Smooth muscle cell (in vitro differentiated cells): ENCODE data around the gene ARIH2. TPM values are rescaled to one million over a fixed set of nuclear protein-coding genes. Genes with fewer than 3 reads are reported as not detected.

Source experiments
- DNase-seq: peaks from one replicate; lab custom pipeline; 2025; ENCODE audit not compliant: unreplicated experiment; lab: John Stamatoyannopoulos, UW
- H2AFZ ChIP-seq: fragments of 200-600 bp; sonication (generic); 2 replicates; pipeline ENCODE4 v1.6.0; 2016; ENCODE audit warnings: antibody characterized with exemption, low read depth, mild to moderate bottlenecking
- H3F3A ChIP-seq: fragments of 200-600 bp; sonication (generic); 2 replicates; pipeline ENCODE4 v1.6.0; 2017; ENCODE audit warnings: antibody characterized with exemption, low read depth
- H3K27ac ChIP-seq: fragments of 200-600 bp; sonication (generic); 2 replicates; pipeline ENCODE4 v1.5.1; 2016; ENCODE audit warnings: low read depth, mild to moderate bottlenecking
- H3K27me3 ChIP-seq: fragments of 200-600 bp; sonication (generic); 2 replicates; pipeline ENCODE4 v1.6.1; 2016; ENCODE audit warnings: low read depth, mild to moderate bottlenecking
- H3K36me3 ChIP-seq: fragments of 200-600 bp; sonication (generic); 2 replicates; pipeline ENCODE4 v1.5.1; 2016; ENCODE audit warnings: low read depth
- H3K4me1 ChIP-seq: fragments of 200-600 bp; sonication (generic); 2 replicates; pipeline ENCODE4 v1.5.1; 2016; ENCODE audit warnings: low read depth
- H3K4me2 ChIP-seq: fragments of 200-600 bp; sonication (generic); 2 replicates; pipeline ENCODE4 v1.6.0; 2016; ENCODE audit warnings: mild to moderate bottlenecking
- H3K4me3 ChIP-seq: fragments of 200-600 bp; sonication (generic); 2 replicates; pipeline ENCODE4 v1.5.1; 2016; ENCODE audit warnings: mild to moderate bottlenecking
- H3K79me2 ChIP-seq: fragments of 200-600 bp; sonication (generic); 2 replicates; pipeline ENCODE4 v1.6.0; 2016; ENCODE audit warnings: low read depth, mild to moderate bottlenecking
- H3K9ac ChIP-seq: fragments of 200-600 bp; sonication (generic); 2 replicates; pipeline ENCODE4 v1.6.0; 2016; ENCODE audit warnings: low read depth
- H3K9me3 ChIP-seq: fragments of 200-600 bp; sonication (generic); replicated peaks from 2 replicates; pipeline ENCODE4 v1.5.1; 2016; ENCODE audit warnings: low read depth
- H4K20me1 ChIP-seq: fragments of 200-600 bp; sonication (generic); 2 replicates; pipeline ENCODE4 v1.6.0; 2016; ENCODE audit warnings: low read depth
- CTCF ChIP-seq: fragments of 200-600 bp; sonication (generic); IDR thresholded peaks from 2 replicates; pipeline ENCODE4 v1.5.1; 2017; ENCODE audit warnings: borderline replicate concordance, mild to moderate bottlenecking, antibody characterized with exemption; ENCODE audit not compliant: insufficient read depth, poor library complexity, severe bottlenecking
- WGBS: methylation state at CpG from one replicate; pipeline ENCODE4 v1.1.7; 2016; ENCODE audit warnings: low lambda C conversion rate; 5-methylcytosine and 5-hydroxymethylcytosine counted together
- polyA plus RNA-seq: library from polyadenylated mRNA; unstranded; fragments of >200 nt; fragmentation: Nextera tagmentation; extraction: Ambion mirVana; gene quantifications from 2 replicates; pipeline ENCODE4 v1.2.1, GENCODE V29; 2016
- total RNA-seq: library from RNA; depleted of rRNA; stranded (reverse); fragments of >200 nt; gene quantifications from 2 replicates; pipeline ENCODE4 v1.2.3, GENCODE V29; 2014

Gene ARIH2
- total and polyA plus RNA-seq, 2 experiments from 2014 or later: 39.7 to 43.6 TPM

- Histone ChIP-seq H3K27ac (no peak overlapping the region), H3K79me2 (peaks cover 59% of the 10 kb centered on the region), H3K4me1 (no peaks in the 10 kb centered on the region), H3K4me3 (no peak overlapping the region), H3K9me3 (no peaks in the 10 kb centered on the region), H3F3A (no peaks in the 10 kb centered on the region), H3K36me3 (no peaks in the 10 kb centered on the region), H3K4me2 (no peak overlapping the region), H3K27me3 (no peaks in the 10 kb centered on the region), H3K9ac (no peak overlapping the region), H2AFZ (no peak overlapping the region), H4K20me1 (peaks cover 75% of the 10 kb centered on the region)
- TF ChIP-seq CTCF: no peak
- DNase-seq: no peak
- 81% methylated on average over 1 of the region's 1 CpG for WGBS
Measured at GRCh38 chr3:48950051-48950450, 31.4 kb downstream of the ARIH2 start.

DNA sequence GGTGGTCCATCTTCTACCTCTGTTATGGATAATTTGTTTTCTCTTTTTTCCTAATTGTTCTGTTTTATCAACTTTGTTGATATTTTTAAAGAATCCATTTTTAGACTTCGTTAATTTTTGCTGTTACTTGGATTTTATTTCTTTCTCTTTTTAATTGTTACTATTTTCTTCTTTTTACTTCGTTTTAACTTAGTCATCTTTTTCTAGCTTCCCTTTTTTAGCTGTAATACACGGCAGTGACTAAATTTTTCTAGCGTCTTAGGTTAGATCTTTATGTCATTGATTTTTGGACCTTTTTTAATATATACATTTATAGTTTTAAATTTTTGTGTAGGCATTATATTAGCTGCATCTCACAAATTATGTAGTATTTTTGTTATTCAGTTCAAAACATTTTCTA, 33.1 kb downstream of the ARIH2 start:
- Histone ChIP-seq H3K4me1 (no peaks in the 10 kb centered on the region), H3K79me2 (peaks cover 58% of the 10 kb centered on the region), H2AFZ (no peak overlapping the region), H3K9me3 (no peaks in the 10 kb centered on the region), H3K36me3 (no peaks in the 10 kb centered on the region), H3K4me3 (no peak overlapping the region), H3F3A (no peaks in the 10 kb centered on the region), H3K27ac (no peak overlapping the region), H4K20me1 (peaks cover 78% of the 10 kb centered on the region), H3K9ac (no peak overlapping the region), H3K4me2 (no peak overlapping the region), H3K27me3 (no peaks in the 10 kb centered on the region)
- TF ChIP-seq CTCF: no peak
- WGBS: 99% methylated on average over 4 of the region's 4 CpGs
- no peak for DNase-seq

- Histone ChIP-seq H2AFZ (no peak overlapping the region), H3K27me3 (no peaks in the 10 kb centered on the region), H3K9me3 (no peaks in the 10 kb centered on the region), H3K79me2 (peaks cover 61% of the 10 kb centered on the region), H3F3A (no peaks in the 10 kb centered on the region), H3K36me3 (no peaks in the 10 kb centered on the region), H3K9ac (no peak overlapping the region), H4K20me1 (peaks cover 81% of the 10 kb centered on the region), H3K27ac (no peak overlapping the region), H3K4me3 (no peak overlapping the region), H3K4me2 (no peak overlapping the region), H3K4me1 (no peaks in the 10 kb centered on the region)
- no peak for DNase-seq
- peak; percentile 30 for TF ChIP-seq CTCF
- 94% methylated on average over 8 of the region's 8 CpGs for WGBS
Measured at GRCh38 chr3:48952510-48953118, 34.0 kb downstream of the ARIH2 start.

GRCh38 chr3:48957006-48957705, 38.5 kb downstream of the ARIH2 start:
- H2AFZ ChIP-seq: no peak overlapping the region
- no peak overlapping the region for H3K4me3 ChIP-seq
- WGBS: 95% methylated on average over 2 of the region's 2 CpGs
- H3K4me1 ChIP-seq: no peaks in the 10 kb centered on the region
- no peak overlapping the region for H3K27ac ChIP-seq
- peaks cover 73% of the 10 kb centered on the region for H4K20me1 ChIP-seq
- peaks cover 38% of the 10 kb centered on the region for H3K79me2 ChIP-seq
- no peak for TF ChIP-seq CTCF
- no peaks in the 10 kb centered on the region for H3K9me3 ChIP-seq
- H3K27me3 ChIP-seq: no peaks in the 10 kb centered on the region
- peaks cover 5% of the 10 kb centered on the region for H3K36me3 ChIP-seq
- no peak overlapping the region for H3K4me2 ChIP-seq
- H3K9ac ChIP-seq: no peak overlapping the region
- DNase-seq: no peak
- H3F3A ChIP-seq: no peaks in the 10 kb centered on the region
